H1 (cell line): Measurements from ENCODE around the gene LRP2BP. TPM values are rescaled to one million over a fixed set of nuclear protein-coding genes. Genes with fewer than 3 reads are reported as not detected.

ENCODE experiments used
- POLR2AphosphoS5 ChIP-seq: IDR thresholded peaks from 2 replicates; pipeline ENCODE4 v1.6.1; 2011; ENCODE audit warnings: low read depth, low read length
- POU5F1 ChIP-seq: IDR thresholded peaks from 2 replicates; pipeline ENCODE4 v1.6.1; 2011; ENCODE audit warnings: low read depth, mild to moderate bottlenecking, low read length, moderate library complexity
- SIRT6 ChIP-seq: IDR thresholded peaks from one replicate; pipeline ENCODE4 v1.7.1; 2012; ENCODE audit warnings: low read length, inconsistent platforms
- SIX5 ChIP-seq: IDR thresholded peaks from 2 replicates; pipeline ENCODE4 v1.6.1; 2011; ENCODE audit warnings: mild to moderate bottlenecking, low read depth, low read length
- TEAD4 ChIP-seq: IDR thresholded peaks from 2 replicates; pipeline ENCODE4 v1.6.1; 2012; ENCODE audit warnings: low read depth, low read length, inconsistent platforms, mixed read lengths
- polyA plus RNA-seq, 7 experiments: library from polyadenylated mRNA; depleted of rRNA in 3 of 7; stranded (reverse) in 5 of 7; unstranded in 2 of 7; fragments of >200 nt in 5 of 7; fragments of 200-250 nt in 2 of 7; gene quantifications; 1 replicate in 5 of 7; 2 replicates in 1 of 7; 4 replicates in 1 of 7; pipeline versions ENCODE4 v1.2.1 to v1.2.3, GENCODE V29; 2011 to 2013; ENCODE audit warnings: missing spikeins in 2 of 7, mixed read lengths in 2 of 7
- total RNA-seq: library from RNA; stranded (reverse); fragmentation: NEBNext Ultra II Directional; extraction: Animal tissue kit (Norgen Biotek cat#: 25700); gene quantifications from 2 replicates; pipeline ENCODE4 v1.2.1, GENCODE V29; 2021
- TF ChIP-seq, protein P1 (sequence below): fragments of 300-600 bp; sonication (generic); IDR thresholded peaks from 2 replicates; pipeline ENCODE4 v1.7.1; 2012; ENCODE audit warnings: low read length, moderate library complexity, mild to moderate bottlenecking, inconsistent platforms; ENCODE audit not compliant: insufficient replicate concordance

Gene LRP2BP
- total and polyA plus RNA-seq, 2 of the 8 experiments (the other 6 are each of a cell fraction or from before 2014, with no cell fraction given), result 0.12 to 0.30 TPM

DNA sequence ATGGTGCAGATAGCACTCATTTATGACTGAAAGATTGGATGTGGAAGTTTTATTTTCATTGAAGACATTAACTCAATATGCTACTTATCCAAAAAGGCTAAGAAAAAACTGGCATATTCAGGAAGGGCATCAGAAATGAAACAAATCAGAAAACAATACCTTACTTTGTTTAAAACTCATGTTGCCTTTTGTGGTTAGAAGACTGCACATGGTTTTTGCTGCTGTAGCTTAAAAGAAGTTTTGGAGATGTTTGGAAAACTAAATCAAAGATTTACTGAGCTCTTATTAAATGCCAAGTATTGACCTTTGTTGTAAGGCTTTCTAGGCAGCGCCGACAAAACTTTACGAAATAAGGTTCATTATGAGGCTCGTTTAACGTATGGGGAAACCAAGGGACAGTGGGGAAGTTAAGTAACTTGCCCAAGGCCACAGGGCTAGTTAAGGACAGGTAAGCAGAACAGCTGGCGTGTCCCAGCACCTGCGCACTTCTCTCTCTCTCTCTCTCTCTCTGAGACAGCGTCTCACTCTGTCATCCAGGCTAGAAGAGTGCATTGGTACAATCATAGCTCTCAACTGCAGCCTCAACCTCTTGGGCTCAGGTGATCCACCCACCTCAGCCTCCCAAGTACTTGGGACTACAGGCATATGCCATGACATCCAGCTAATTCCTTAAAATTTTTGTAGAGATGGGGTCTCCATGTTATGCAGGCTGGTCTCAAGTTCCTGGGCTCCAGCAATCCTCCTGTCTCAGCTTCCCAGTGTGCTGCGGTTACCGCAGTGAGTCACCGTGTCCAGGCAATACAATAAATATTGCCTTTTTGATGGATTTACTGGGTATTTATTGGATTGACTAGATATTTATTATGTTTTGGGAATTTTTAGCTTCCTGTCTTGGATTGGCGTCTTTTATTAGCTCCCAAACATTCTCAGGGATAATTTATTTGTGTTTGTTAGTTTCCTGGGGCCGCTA lies 16.1 kb downstream of the LRP2BP start (continued):
- TF ChIP-seq TEAD4 (no peak), SIRT6 (no peak), SIX5 (no peak), POLR2AphosphoS5 (no peak), POU5F1 (no peak)
- TF ChIP-seq, protein P1, sequence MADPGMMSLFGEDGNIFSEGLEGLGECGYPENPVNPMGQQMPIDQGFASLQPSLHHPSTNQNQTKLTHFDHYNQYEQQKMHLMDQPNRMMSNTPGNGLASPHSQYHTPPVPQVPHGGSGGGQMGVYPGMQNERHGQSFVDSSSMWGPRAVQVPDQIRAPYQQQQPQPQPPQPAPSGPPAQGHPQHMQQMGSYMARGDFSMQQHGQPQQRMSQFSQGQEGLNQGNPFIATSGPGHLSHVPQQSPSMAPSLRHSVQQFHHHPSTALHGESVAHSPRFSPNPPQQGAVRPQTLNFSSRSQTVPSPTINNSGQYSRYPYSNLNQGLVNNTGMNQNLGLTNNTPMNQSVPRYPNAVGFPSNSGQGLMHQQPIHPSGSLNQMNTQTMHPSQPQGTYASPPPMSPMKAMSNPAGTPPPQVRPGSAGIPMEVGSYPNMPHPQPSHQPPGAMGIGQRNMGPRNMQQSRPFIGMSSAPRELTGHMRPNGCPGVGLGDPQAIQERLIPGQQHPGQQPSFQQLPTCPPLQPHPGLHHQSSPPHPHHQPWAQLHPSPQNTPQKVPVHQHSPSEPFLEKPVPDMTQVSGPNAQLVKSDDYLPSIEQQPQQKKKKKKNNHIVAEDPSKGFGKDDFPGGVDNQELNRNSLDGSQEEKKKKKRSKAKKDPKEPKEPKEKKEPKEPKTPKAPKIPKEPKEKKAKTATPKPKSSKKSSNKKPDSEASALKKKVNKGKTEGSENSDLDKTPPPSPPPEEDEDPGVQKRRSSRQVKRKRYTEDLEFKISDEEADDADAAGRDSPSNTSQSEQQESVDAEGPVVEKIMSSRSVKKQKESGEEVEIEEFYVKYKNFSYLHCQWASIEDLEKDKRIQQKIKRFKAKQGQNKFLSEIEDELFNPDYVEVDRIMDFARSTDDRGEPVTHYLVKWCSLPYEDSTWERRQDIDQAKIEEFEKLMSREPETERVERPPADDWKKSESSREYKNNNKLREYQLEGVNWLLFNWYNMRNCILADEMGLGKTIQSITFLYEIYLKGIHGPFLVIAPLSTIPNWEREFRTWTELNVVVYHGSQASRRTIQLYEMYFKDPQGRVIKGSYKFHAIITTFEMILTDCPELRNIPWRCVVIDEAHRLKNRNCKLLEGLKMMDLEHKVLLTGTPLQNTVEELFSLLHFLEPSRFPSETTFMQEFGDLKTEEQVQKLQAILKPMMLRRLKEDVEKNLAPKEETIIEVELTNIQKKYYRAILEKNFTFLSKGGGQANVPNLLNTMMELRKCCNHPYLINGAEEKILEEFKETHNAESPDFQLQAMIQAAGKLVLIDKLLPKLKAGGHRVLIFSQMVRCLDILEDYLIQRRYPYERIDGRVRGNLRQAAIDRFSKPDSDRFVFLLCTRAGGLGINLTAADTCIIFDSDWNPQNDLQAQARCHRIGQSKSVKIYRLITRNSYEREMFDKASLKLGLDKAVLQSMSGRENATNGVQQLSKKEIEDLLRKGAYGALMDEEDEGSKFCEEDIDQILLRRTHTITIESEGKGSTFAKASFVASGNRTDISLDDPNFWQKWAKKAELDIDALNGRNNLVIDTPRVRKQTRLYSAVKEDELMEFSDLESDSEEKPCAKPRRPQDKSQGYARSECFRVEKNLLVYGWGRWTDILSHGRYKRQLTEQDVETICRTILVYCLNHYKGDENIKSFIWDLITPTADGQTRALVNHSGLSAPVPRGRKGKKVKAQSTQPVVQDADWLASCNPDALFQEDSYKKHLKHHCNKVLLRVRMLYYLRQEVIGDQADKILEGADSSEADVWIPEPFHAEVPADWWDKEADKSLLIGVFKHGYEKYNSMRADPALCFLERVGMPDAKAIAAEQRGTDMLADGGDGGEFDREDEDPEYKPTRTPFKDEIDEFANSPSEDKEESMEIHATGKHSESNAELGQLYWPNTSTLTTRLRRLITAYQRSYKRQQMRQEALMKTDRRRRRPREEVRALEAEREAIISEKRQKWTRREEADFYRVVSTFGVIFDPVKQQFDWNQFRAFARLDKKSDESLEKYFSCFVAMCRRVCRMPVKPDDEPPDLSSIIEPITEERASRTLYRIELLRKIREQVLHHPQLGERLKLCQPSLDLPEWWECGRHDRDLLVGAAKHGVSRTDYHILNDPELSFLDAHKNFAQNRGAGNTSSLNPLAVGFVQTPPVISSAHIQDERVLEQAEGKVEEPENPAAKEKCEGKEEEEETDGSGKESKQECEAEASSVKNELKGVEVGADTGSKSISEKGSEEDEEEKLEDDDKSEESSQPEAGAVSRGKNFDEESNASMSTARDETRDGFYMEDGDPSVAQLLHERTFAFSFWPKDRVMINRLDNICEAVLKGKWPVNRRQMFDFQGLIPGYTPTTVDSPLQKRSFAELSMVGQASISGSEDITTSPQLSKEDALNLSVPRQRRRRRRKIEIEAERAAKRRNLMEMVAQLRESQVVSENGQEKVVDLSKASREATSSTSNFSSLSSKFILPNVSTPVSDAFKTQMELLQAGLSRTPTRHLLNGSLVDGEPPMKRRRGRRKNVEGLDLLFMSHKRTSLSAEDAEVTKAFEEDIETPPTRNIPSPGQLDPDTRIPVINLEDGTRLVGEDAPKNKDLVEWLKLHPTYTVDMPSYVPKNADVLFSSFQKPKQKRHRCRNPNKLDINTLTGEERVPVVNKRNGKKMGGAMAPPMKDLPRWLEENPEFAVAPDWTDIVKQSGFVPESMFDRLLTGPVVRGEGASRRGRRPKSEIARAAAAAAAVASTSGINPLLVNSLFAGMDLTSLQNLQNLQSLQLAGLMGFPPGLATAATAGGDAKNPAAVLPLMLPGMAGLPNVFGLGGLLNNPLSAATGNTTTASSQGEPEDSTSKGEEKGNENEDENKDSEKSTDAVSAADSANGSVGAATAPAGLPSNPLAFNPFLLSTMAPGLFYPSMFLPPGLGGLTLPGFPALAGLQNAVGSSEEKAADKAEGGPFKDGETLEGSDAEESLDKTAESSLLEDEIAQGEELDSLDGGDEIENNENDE, result no peak
- TF ChIP-seq, all 59 proteins: peak for 0
